ENCODE results near the gene FAM118B.

The FAM118B gene

DNA sequence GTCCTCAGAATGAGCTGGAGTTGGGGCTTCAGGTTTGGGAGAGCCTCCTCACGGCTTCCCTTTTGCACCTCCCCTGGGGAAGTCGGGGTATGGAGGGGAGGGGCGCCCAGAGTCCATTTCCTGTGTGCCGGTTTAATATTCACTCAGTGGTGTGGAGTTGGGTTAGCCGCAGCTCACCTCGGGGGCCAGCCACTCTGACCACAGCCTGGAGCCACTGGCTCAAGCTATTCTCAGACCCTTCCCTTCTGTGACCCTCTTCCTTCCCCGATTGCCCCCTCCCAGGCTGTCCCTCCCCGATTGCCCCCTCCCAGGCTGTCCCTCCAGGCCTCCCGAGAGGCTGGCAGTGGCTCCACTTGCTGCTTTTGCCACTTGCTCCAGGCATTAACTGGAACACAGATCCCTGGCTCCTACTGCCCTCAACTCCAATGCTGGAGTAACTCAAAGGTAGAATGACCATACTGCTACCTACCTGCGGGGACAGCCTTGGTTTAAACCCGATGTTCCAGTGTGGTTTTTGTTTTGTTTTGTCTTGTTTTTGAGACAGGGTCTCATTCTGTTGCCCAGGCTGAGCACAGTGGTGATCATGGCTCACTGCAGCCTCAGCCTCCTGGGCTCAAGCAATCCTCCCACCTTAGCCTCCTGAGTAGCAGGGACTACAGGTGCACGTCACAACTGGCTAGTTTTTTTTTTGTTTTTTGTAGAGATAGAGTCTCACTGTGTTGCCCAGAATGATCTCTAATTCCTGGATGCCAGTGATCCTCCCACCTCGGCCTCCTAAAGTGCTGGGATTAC lies 29.4 kb upstream of the FAM118B start:
- H3K9me3 ChIP-seq (ENCODE audit: insufficient read depth, low read length): no peaks in the 10 kb centered on the region
- H3K36me3 ChIP-seq (ENCODE audit: low read length): no peaks in the 10 kb centered on the region
- no peak overlapping the region for H3K4me3 ChIP-seq (ENCODE audit: insufficient read depth, low read length, poor library complexity, severe bottlenecking)
- H4K20me1 ChIP-seq (ENCODE audit: low read depth, low read length): no peaks in the 10 kb centered on the region
- no peak overlapping the region for H3K4me2 ChIP-seq (ENCODE audit: low read depth, low read length, poor library complexity, severe bottlenecking)
- no peak for TF ChIP-seq EZH2phosphoT487 (conservative IDR thresholded peaks at IDR 0.05; ENCODE audit: low read length)
- no peak for TF ChIP-seq CTCF (IDR thresholded peaks at IDR 0.05; ENCODE audit: insufficient read depth, low read length, poor library complexity, severe bottlenecking)
- H3K9me2 ChIP-seq (replicated peaks; ENCODE audit: insufficient read depth, low read length): no peaks in the 10 kb centered on the region
- H3K9ac ChIP-seq (ENCODE audit: low read length): no peak overlapping the region
- no peaks in the 10 kb centered on the region for H3K27me3 ChIP-seq (ENCODE audit: low read length)
- no peak overlapping the region for H2AFZ ChIP-seq (ENCODE audit: low read depth, low read length, severe bottlenecking)
- H3K79me2 ChIP-seq (ENCODE audit: insufficient read depth, low read length): no peaks in the 10 kb centered on the region
- H3K27ac ChIP-seq (ENCODE audit: low read depth, low read length): no peak overlapping the region
- no peaks in the 10 kb centered on the region for H3F3A ChIP-seq (ENCODE audit: insufficient read depth)

- Histone ChIP-seq H3K9ac (ENCODE audit: low read length) (no peak overlapping the region), H3K79me2 (ENCODE audit: insufficient read depth, low read length) (no peaks in the 10 kb centered on the region), H3K36me3 (ENCODE audit: low read length) (no peaks in the 10 kb centered on the region), H3K9me3 (ENCODE audit: insufficient read depth, low read length) (no peaks in the 10 kb centered on the region), H3K27me3 (ENCODE audit: low read length) (no peaks in the 10 kb centered on the region), H3K4me3 (ENCODE audit: insufficient read depth, low read length, poor library complexity, severe bottlenecking) (no peak overlapping the region), H3K27ac (ENCODE audit: low read depth, low read length) (no peak overlapping the region), H3K4me2 (ENCODE audit: low read depth, low read length, poor library complexity, severe bottlenecking) (no peak overlapping the region), H4K20me1 (ENCODE audit: low read depth, low read length) (no peaks in the 10 kb centered on the region), H2AFZ (ENCODE audit: low read depth, low read length, severe bottlenecking) (no peak overlapping the region), H3F3A (ENCODE audit: insufficient read depth) (no peaks in the 10 kb centered on the region), H3K9me2 (replicated peaks; ENCODE audit: insufficient read depth, low read length) (no peaks in the 10 kb centered on the region)
- no peak for TF ChIP-seq CTCF (IDR thresholded peaks at IDR 0.05; ENCODE audit: insufficient read depth, low read length, poor library complexity, severe bottlenecking)
- TF ChIP-seq EZH2phosphoT487 (conservative IDR thresholded peaks at IDR 0.05; ENCODE audit: low read length): no peak
Observed at GRCh38 chr11:126182787-126183445, 28.7 kb upstream of the FAM118B start.

DNA sequence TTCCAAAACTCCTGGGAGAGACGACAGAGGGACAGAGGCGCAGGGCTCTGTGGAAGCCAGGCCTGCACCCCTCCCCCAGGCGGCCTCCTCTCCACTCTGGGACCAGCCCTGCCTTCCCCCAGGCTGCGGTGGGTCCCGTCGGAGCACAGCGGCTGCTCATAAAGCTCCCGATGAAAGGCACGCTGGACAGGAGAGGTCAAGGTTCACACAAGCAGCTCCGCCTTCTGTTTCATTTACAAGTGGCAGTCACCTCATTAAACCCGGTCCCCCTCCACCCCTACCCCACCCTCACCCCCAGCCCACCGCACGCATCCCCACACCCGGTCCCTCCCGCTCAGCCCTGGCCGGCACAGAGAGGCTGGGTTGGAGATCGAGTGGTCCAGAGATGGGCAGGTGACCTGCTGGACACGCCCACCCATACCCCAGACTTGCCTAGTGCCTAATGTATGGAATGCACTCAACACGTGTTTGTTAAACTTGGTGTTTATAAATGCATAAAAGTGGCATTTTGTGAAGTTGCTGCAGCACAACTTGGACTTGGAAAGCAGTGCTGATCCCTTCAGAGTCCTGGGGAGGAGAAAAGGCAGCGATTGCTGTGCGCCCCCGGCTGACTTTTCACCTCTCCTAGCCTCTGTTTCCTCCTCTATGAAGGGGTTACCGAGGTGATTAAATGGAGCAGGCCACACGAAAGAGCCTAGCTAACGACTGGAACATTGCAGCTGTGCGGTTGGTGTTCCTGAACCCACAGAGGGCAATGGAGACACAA lies 26.1 kb upstream of the FAM118B start:
- no peaks in the 10 kb centered on the region for H3K27me3 ChIP-seq (ENCODE audit: low read length)
- H3F3A ChIP-seq (ENCODE audit: insufficient read depth): no peaks in the 10 kb centered on the region
- H3K27ac ChIP-seq (ENCODE audit: low read depth, low read length): no peak overlapping the region
- no peaks in the 10 kb centered on the region for H3K36me3 ChIP-seq (ENCODE audit: low read length)
- no peaks in the 10 kb centered on the region for H3K9me2 ChIP-seq (replicated peaks; ENCODE audit: insufficient read depth, low read length)
- H2AFZ ChIP-seq (ENCODE audit: low read depth, low read length, severe bottlenecking): no peak overlapping the region
- H4K20me1 ChIP-seq (ENCODE audit: low read depth, low read length): no peaks in the 10 kb centered on the region
- H3K79me2 ChIP-seq (ENCODE audit: insufficient read depth, low read length): no peaks in the 10 kb centered on the region
- no peak overlapping the region for H3K4me2 ChIP-seq (ENCODE audit: low read depth, low read length, poor library complexity, severe bottlenecking)
- no peaks in the 10 kb centered on the region for H3K9me3 ChIP-seq (ENCODE audit: insufficient read depth, low read length)
- TF ChIP-seq CTCF (IDR thresholded peaks at IDR 0.05; ENCODE audit: insufficient read depth, low read length, poor library complexity, severe bottlenecking) (no peak), EZH2phosphoT487 (conservative IDR thresholded peaks at IDR 0.05; ENCODE audit: low read length) (no peak)
- no peak overlapping the region for H3K9ac ChIP-seq (ENCODE audit: low read length)
- H3K4me3 ChIP-seq (ENCODE audit: insufficient read depth, low read length, poor library complexity, severe bottlenecking): no peak overlapping the region

All from SU-DHL-6 (cell line).